ENCODE results near the gene SLC25A4.

DNA sequence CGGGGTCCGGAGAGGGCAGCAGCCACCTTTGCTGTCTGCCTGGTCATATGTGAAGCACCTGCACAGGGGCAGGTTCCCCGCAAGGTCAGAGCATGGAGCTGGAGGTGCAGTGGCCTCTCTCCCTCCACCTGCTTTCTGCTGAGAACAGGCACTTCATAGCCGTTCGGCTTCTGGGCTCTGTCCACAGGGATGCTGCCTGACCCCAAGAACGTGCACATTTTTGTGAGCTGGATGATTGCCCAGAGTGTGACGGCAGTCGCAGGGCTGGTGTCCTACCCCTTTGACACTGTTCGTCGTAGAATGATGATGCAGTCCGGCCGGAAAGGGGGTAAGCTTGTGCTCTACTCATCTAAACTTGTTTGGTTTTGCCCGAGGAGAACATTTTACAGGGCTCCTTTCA is 2.5 kb downstream of the SLC25A4 start:
- TF ChIP-seq, protein P1, sequence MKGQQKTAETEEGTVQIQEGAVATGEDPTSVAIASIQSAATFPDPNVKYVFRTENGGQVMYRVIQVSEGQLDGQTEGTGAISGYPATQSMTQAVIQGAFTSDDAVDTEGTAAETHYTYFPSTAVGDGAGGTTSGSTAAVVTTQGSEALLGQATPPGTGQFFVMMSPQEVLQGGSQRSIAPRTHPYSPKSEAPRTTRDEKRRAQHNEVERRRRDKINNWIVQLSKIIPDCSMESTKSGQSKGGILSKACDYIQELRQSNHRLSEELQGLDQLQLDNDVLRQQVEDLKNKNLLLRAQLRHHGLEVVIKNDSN (IDR thresholded peaks at IDR 0.05), result no peak
- TF ChIP-seq RAD21 (IDR thresholded peaks at IDR 0.05; ENCODE audit: low read depth) (no peak), YY1 (IDR thresholded peaks at IDR 0.05; ENCODE audit: low read depth) (no peak), FOXM1 (IDR thresholded peaks at IDR 0.05; ENCODE audit: borderline replicate concordance, low read depth) (no peak), CEBPB (IDR thresholded peaks at IDR 0.05) (no peak), ZBTB7A (IDR thresholded peaks at IDR 0.05; ENCODE audit: low read depth) (no peak), EP300 (IDR thresholded peaks at IDR 0.05; ENCODE audit: borderline replicate concordance) (no peak), CREB1 (IDR thresholded peaks at IDR 0.05; ENCODE audit: low read depth) (no peak), MAX (IDR thresholded peaks at IDR 0.05) (no peak)
- TF ChIP-seq, protein P2, sequence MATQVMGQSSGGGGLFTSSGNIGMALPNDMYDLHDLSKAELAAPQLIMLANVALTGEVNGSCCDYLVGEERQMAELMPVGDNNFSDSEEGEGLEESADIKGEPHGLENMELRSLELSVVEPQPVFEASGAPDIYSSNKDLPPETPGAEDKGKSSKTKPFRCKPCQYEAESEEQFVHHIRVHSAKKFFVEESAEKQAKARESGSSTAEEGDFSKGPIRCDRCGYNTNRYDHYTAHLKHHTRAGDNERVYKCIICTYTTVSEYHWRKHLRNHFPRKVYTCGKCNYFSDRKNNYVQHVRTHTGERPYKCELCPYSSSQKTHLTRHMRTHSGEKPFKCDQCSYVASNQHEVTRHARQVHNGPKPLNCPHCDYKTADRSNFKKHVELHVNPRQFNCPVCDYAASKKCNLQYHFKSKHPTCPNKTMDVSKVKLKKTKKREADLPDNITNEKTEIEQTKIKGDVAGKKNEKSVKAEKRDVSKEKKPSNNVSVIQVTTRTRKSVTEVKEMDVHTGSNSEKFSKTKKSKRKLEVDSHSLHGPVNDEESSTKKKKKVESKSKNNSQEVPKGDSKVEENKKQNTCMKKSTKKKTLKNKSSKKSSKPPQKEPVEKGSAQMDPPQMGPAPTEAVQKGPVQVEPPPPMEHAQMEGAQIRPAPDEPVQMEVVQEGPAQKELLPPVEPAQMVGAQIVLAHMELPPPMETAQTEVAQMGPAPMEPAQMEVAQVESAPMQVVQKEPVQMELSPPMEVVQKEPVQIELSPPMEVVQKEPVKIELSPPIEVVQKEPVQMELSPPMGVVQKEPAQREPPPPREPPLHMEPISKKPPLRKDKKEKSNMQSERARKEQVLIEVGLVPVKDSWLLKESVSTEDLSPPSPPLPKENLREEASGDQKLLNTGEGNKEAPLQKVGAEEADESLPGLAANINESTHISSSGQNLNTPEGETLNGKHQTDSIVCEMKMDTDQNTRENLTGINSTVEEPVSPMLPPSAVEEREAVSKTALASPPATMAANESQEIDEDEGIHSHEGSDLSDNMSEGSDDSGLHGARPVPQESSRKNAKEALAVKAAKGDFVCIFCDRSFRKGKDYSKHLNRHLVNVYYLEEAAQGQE (IDR thresholded peaks at IDR 0.05; ENCODE audit: low read depth), result no peak
